ENCODE data around the gene FXYD7.

DNA sequence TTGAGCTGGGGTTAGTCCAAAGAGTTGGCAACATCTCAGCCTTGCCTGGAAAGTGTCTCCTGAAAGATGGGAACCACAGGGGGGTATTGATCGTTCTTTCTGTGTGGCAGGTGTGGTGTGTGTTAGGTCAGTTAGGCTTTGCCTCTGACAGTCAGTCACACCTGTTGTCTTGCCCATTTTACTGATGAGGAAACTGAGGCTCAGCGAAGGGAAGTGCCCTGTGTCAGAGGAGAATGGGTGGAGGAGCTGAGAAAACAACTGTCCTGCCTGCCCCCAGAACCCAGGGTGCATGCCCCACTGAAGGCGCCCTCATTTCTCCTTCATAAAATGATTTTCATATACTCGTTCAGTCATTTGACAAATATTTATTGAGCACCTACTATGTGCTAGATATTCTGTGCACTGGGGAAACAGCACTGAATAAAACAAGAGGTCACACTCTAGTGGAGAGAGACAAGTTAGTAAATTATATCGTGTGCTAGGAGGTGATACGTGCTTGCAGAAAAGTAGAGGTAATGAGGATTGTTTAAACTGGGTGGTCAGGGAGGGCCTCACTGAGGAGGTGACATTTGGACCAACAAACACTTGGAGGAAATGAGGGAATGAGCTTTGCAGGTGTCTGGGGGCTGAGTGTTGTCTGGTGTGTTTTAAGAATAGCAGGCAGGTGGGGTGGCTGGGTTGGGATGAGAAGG, 13.1 kb downstream of the FXYD7 start:
- TF ChIP-seq, protein P1, sequence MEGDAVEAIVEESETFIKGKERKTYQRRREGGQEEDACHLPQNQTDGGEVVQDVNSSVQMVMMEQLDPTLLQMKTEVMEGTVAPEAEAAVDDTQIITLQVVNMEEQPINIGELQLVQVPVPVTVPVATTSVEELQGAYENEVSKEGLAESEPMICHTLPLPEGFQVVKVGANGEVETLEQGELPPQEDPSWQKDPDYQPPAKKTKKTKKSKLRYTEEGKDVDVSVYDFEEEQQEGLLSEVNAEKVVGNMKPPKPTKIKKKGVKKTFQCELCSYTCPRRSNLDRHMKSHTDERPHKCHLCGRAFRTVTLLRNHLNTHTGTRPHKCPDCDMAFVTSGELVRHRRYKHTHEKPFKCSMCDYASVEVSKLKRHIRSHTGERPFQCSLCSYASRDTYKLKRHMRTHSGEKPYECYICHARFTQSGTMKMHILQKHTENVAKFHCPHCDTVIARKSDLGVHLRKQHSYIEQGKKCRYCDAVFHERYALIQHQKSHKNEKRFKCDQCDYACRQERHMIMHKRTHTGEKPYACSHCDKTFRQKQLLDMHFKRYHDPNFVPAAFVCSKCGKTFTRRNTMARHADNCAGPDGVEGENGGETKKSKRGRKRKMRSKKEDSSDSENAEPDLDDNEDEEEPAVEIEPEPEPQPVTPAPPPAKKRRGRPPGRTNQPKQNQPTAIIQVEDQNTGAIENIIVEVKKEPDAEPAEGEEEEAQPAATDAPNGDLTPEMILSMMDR (IDR thresholded peaks at IDR 0.05 in 8 of 11, conservative IDR thresholded peaks at IDR 0.05 in 3 of 11), result no peak
- TF ChIP-seq POLR2A (IDR thresholded peaks at IDR 0.05), result no peak
